ENCODE data around the gene BPIFA1.

The BPIFA1 gene

GRCh38 chr20:33239418-33239817 is 3.6 kb downstream of the BPIFA1 start:
- no peak for TF ChIP-seq CTCF (conservative IDR thresholded peaks at IDR 0.05)
- H3K27ac ChIP-seq: no peak overlapping the region

GRCh38 chr20:33239979-33240736 is 4.4 kb downstream of the BPIFA1 start:
- TF ChIP-seq CTCF (conservative IDR thresholded peaks at IDR 0.05): no peak
- no peak overlapping the region for H3K27ac ChIP-seq

- no peak overlapping the region for H3K27ac ChIP-seq
- TF ChIP-seq CTCF (conservative IDR thresholded peaks at IDR 0.05): no peak
Observed at GRCh38 chr20:33240923-33241322, 5.1 kb downstream of the BPIFA1 start.

- no peak for TF ChIP-seq CTCF (conservative IDR thresholded peaks at IDR 0.05)
Observed at GRCh38 chr20:33242319-33243100, 6.7 kb downstream of the BPIFA1 start.

GRCh38 chr20:33246077-33246476 is 10.3 kb downstream of the BPIFA1 start:
- no peak overlapping the region for H3K27ac ChIP-seq
- TF ChIP-seq CTCF (conservative IDR thresholded peaks at IDR 0.05): no peak

More at GRCh38 chr20:33242319-33243100, 6.7 kb downstream of the BPIFA1 start:
- H3K27ac ChIP-seq: no peak overlapping the region

GRCh38 chr20:33249456-33249855 is 13.7 kb downstream of the BPIFA1 start:
- H3K27ac ChIP-seq: no peak overlapping the region
- no peak for TF ChIP-seq CTCF (conservative IDR thresholded peaks at IDR 0.05)

GRCh38 chr20:33250666-33251065 is 14.9 kb downstream of the BPIFA1 start:
- TF ChIP-seq CTCF (conservative IDR thresholded peaks at IDR 0.05): no peak
- H3K27ac ChIP-seq: no peak overlapping the region

All from VCaP (cell line).